Epidermal melanocyte (primary cell): ENCODE results near the gene NEXMIF.
"Not testable (repeated sequence)": the region's sequence is repeated elsewhere in the genome, so short reads cannot be mapped to it uniquely, and the experiment has no call there.

ENCODE experiments used
- DNase-seq: peaks from one replicate; pipeline ENCODE4 v3.0.0; 2011; ENCODE audit warnings: low spot score; ENCODE audit not compliant: insufficient read length

NEXMIF gene

GRCh38 chrX:74925225-74926088 lies at the start of gene NEXMIF:
Gene NEXMIF, minus strand, starts transcription at chrX:74925452.
- no peak for DNase-seq

DNA sequence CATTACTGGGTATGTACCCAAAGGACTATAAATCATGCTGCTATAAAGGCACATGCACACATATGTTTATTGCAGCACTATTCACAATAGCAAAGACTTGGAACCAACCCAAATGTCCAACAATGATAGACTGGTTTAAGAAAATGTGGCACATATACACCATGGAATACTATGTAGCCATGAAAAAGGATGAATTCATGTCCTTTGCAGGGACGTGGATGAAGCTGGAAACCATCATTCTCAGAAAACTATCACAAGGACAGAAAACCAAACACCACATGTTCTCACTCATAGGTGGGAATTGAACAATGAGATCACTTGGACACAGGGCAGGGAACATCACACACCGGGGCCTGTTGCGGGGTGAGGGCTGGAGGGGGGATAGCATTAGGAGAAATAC lies 36.7 kb upstream of the NEXMIF start:
- not testable (repeated sequence) for DNase-seq

- DNase-seq, result no peak
These were observed 24.5 kb upstream of the NEXMIF start for GRCh38 chrX:74949717-74950116.

- DNase-seq, result no peak
These were observed 15.2 kb upstream of the NEXMIF start for GRCh38 chrX:74940414-74940813.

DNA sequence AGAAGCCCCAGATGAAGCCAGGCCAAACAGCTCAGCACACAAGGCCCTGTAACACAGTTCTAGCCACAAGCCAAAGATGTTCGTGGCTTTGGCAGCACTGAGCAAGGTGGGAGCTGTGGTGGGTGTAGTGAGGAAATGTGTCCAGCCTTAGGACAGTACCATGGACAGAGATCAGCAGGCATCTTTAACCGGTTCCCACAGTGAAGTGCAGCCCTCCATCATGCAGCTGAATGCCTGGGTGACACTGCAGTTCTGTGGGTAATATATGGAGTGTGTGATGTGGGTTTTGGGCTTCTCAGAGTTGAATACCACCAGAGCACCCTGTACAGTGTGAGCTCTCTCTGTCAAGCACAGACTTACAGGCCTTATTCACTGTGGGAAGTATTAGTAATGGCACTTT lies 6.0 kb upstream of the NEXMIF start:
- no peak for DNase-seq

- no peak for DNase-seq
These were observed 615 bp downstream of the NEXMIF start for GRCh38 chrX:74924449-74925224.

GRCh38 chrX:74923942-74924448 lies 1.3 kb downstream of the NEXMIF start:
- DNase-seq, result no peak

DNA sequence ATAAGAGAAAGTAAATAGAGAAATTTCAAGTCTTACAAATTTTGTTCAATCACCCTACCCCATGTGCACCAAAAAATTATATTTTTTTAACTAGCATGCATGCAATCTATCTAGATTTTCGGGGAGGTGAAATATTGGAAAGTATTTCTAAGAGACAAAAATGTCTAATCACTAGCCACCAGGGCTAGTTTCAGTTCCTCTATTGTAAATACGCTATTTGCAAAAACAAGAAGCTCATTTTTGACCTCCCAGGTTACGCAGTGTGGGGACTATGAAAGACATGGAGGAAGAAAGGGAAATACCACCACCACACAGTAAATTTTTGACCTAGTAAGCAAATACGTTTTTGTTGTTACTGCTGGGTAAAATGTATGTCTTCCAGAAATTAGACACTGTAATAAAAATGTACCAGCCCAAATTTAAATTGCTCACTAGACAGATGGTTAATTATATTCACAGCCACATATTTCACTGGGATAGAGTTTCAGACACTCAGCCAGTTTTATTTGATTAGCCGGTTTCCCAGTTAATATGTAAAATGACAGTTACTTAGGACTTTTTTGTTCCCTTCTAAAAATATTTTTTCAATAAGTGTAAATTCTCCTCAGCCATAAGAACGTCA lies 2.2 kb downstream of the NEXMIF start:
- no peak for DNase-seq

- no peak for DNase-seq
These were observed 13.8 kb downstream of the NEXMIF start for GRCh38 chrX:74911494-74911893.

DNA sequence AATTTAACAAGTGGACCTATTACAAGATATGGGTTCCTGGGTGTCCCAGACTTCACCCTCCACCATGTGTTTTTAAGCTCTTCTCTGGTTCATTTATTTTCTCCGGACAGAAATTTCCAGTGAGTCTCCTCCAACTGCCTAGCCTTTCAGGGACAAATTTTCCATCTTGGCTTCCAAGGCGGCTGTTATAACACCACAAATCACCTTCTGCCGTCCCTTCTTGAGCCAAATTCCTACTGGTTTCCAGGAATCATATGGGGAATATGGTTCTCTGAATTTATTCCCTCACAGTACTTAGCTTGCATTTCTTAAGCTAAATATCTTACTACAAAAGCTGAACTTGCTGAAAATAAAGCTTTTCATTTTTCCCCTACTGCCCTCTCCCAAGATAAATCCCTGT lies 18.8 kb downstream of the NEXMIF start:
- DNase-seq, result no peak

GRCh38 chrX:74902806-74903205 lies 22.4 kb downstream of the NEXMIF start:
- DNase-seq, result no peak

- no peak for DNase-seq
These were observed 32.7 kb downstream of the NEXMIF start for GRCh38 chrX:74892561-74892960.

DNA sequence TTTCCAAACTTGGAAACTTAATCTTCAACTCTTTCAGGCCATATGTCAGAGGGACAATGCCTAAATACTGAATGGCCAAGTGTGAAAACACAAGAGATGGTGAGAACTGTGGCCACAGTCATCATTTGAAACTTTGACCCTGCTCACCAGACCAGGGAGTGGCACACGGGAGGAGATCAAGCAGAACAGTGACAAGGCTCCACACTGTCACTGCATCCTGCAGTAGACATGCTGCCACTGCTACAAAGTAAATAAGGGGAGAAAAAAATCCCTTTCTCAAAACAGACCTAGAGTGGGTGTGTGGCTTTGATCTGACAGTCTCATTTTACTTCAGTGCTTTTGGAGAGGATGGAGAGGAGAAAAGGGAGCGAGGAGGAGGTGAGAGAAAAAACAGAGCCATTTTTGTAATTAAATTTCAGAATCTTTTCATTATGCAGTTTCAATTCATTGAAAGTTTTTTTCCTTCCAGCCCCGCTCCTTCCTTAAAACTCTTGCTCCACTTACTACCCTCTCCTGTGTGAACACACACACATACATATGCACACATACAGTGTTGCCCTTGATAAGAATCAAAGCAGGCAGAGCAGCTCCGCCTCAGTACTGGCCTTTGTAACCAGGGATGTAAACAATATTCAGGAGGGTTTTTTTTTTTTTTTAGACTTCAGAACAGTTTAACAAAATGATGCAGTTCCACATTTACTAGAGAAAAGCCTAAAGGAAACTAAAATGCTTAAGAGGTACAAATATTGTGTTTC lies 34.4 kb downstream of the NEXMIF start:
- no peak for DNase-seq

GRCh38 chrX:74882383-74882782 lies 42.9 kb downstream of the NEXMIF start:
- DNase-seq, result not testable (repeated sequence)

DNA sequence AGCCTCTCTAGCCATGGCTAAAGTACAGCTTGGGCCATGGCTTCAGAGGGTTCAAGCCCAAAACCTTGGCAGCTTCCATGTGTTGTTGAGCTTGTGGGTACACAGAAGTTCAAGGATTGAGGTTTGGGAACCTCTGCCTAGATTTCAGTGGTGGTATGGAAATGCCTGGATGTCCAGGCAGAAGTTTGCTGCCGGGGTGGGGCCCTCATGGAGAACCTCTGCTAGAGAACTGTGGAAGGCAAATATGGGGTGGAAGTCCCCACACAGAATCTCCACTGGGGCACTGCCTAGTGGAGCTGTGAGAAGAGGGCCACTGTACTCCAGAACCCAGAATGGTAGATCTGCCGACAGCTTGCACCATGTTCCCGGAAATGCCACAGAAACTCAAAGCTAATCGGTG lies 59.5 kb downstream of the NEXMIF start:
- DNase-seq, result no peak

DNA sequence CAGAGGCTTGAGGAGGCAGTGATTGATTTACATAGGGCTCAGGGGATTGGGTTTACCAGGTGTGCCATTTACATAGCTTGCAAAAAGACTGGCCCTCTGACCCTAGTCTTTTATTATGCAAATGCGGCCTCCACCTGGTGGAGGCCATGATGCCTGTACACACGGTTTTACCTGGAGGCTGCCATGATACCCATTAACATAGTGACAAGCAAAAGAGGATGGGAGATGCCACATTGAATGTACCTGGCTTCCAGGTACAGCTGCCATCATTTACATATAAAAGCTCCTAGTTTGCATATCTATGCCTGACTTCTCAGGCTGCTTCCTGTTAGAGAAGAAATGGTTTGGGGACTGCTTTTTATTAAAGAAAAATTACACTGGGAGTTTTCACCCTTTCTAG lies 72.0 kb downstream of the NEXMIF start:
- DNase-seq, result no peak

GRCh38 chrX:74835566-74835965 lies 89.7 kb downstream of the NEXMIF start:
- DNase-seq, result no peak

DNA sequence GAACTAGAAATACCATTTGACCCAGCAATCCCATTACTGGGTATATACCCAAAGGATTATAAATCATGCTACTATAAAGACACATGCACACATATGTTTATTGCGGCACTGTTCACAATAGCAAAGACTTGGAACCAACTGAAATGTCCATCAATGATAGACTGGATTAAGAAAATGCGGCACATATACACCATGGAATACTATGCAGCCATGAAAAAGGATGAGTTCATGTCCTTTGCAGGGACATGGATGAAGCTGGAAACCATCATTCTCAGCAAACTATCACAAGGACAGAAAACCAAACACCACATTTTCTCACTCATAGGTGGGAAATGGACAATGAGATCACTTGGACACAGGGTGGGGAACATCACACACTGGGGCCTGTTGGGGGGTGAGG lies 105.5 kb downstream of the NEXMIF start:
- DNase-seq, result not testable (repeated sequence)

- no peak for DNase-seq
These were observed 110.6 kb downstream of the NEXMIF start for GRCh38 chrX:74814681-74815080.

- no peak for DNase-seq
These were observed 120.7 kb downstream of the NEXMIF start for GRCh38 chrX:74804574-74804973.

GRCh38 chrX:74800062-74800461 lies 125.2 kb downstream of the NEXMIF start:
- no peak for DNase-seq
